ENCODE data around the gene YWHAG.
"Not testable (repeated sequence)": the region's sequence is repeated elsewhere in the genome, so short reads cannot be mapped to it uniquely, and the experiment has no call there.

YWHAG gene

GRCh38 chr7:76346778-76347177 lies 12.0 kb downstream of the YWHAG start:
- DNase-seq (ENCODE audit: low spot score) = no peak

DNA sequence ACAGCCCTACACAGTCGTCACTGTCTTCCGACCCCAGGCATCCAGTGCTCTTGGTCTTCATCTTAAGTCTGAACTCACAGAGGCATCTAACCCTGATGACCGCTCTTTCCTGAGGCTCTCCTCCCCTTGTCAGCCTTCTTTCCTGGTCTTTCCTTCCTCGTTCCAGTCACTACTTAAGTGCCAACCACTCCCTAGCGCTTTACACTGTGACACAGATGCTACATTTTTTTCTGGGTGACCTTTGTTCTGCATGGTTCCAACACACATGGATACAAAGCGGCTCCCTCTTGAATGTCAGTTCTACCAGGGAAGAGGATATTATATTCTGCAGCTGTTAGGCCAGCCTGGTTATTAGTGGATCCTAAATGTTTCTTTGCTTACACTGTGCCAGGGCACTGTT lies 12.7 kb downstream of the YWHAG start:
- DNase-seq (ENCODE audit: low spot score) = no peak

DNA sequence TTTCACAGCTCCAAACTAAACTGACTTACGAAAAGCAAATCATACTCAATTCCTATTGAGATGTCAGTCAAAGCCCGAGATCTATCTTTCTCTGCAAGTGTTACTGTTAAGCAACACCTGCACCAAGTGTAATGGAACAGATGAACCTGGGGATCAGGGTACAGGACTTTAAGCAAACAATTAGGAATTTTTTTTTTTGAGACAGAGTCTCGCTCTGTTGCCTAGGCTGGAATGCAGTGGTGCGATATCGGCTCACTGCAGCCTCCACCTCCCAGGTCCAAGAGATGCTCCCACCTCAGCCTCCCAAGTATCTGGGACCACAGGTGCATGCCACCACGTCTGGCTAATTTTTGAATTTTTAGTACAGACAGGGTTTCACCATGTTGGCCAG lies 14.9 kb downstream of the YWHAG start:
- DNase-seq (ENCODE audit: low spot score) = no peak

DNA sequence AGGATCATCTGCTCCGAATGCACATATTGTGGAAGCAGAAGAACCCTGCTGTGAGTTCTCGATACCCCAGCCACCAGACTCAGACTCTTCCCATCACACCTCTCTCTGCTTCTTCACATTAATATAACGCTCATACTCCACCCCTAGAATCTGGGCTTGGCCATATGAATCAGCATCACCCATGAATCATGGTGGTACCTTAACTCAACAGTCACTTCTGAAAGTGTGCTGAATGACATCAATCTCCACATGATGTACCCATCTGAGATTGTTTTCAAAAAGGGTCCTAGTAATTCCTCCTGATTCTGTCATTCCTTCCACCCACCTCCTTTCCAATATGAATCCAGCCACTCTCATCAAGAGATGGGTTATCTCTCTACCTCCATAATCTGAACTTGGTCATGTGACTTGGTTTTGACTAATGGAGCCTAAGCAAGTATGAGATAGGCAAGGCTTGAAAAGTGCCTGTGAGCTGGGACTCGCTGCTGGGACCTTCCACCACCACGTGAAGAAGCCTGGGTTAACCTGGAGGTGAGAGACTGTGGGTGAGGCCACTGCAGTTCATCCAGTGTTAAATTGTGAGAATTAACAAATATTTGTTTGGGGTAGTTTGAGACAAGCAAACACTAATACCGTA lies 15.4 kb downstream of the YWHAG start:
- DNase-seq (ENCODE audit: low spot score) = no peak

DNA sequence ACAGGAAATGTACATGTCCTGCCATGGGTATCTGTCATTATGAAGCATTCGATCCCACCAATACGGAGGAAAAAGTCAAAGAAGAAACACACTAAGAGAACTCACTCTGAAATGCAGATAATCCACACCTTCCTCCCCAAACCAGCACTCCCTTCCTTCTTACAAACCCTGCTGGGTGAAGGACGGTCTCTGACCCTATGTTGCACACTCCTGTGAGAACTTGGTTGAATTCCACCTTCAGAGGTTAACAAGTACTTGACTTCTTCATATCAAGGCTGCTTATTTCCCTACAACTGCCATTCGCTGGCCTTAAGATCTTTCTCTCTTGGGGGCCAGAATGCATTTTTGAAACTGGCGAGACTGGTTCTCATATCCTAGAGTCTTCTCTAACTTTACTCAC lies 16.6 kb downstream of the YWHAG start:
- no peak for DNase-seq (ENCODE audit: low spot score)

DNA sequence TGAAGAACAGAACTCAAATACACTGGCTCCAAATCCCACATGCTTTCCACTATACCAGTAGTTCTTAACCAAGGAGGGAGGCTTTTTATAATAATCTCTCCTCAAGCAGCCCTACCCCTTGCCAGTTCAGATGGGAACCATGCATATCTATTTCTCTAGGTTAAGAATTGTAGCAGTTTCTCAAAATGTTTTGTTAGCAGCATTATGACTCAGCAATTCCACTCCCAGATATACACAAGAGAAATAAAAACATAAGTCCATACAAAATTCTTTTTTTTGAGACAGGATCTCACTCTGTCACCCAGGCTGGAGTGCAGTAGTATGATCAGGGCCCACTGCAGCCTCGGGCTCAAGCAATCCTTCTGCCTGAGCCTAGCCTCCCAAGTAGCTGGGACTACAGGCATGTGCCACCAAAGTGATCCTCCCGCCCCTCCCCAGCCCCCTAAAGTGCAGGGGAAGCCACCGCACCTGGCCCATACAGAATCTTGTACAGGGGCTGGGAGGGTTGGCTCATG lies 18.1 kb downstream of the YWHAG start:
- DNase-seq (ENCODE audit: low spot score) = no peak

- no peak for DNase-seq (ENCODE audit: low spot score)
Measured at GRCh38 chr7:76338298-76339084, 20.3 kb downstream of the YWHAG start.

DNA sequence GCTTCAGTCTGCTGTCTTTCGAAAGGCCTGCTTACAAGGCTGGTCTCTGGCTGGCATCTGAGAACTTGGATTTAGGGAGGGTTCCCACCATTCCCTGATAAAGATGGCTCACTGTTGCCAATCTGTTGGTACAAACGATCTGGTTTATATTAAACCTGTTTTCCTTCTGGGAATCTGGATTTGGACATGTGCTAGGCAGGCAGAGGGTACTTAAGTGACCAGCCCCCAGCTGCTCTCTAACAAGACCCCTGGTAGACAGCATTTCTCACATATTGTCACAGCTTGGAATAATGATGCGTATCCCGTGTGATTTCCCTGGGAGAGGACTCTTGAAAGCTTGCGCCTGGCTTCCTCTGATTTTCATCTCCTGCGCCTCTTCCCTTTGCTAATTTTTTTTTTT lies 21.6 kb downstream of the YWHAG start:
- DNase-seq (ENCODE audit: low spot score) = no peak

DNA sequence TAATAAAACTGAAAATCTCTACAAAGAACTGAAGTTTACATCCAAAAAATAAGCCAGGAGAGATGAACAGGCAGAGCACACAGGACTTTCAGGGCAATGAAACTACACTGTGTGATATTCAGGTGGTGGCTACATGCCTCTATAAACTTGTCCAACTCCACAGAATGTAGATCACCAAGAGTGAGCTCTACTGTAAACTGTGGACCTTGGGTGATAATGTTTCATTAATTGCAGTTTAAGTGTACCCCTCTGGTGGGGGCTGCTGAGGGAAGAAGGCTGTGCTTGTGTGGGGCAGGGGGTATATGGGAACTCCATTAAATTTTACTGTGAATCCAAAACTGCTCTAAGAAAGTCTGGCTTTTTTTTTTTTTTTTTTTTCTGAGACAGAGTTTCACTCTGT lies 22.7 kb downstream of the YWHAG start:
- DNase-seq (ENCODE audit: low spot score) = no peak

GRCh38 chr7:76335417-76335816 lies 23.4 kb downstream of the YWHAG start:
- not testable (repeated sequence) for DNase-seq (ENCODE audit: low spot score)

DNA sequence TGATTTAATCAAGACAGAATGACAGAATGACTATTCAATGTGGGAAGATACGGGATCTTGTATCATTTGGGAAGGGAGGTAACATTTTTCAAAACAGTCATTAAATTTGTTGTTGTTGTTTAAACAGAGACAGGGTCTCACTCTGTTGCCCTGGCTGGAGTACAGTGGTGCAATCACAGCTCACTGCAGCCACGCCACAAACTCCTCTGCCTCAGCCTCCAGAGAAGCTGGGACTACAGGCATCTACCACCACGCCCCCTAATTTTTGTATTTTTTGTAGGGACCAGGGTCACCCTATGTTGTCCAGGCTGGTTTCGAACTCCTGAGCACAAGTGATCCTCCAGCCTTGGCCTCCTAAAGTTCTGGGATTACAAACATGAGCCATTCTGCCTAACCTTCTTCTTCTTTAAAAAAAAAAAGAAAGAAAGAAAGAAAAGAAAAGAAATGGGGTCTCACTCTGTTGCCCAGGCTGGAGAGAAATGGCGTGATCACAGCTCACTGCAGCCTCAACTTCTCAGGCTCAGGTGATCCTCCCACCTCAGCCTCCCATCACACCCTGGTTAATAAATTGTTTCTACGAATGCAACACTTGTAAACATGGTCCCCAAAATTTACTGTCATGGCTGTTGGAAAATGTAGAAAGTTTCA lies 24.3 kb downstream of the YWHAG start:
- no peak for DNase-seq (ENCODE audit: low spot score)

- no peak for DNase-seq (ENCODE audit: low spot score)
Measured at GRCh38 chr7:76333511-76334101, 25.2 kb downstream of the YWHAG start.

DNA sequence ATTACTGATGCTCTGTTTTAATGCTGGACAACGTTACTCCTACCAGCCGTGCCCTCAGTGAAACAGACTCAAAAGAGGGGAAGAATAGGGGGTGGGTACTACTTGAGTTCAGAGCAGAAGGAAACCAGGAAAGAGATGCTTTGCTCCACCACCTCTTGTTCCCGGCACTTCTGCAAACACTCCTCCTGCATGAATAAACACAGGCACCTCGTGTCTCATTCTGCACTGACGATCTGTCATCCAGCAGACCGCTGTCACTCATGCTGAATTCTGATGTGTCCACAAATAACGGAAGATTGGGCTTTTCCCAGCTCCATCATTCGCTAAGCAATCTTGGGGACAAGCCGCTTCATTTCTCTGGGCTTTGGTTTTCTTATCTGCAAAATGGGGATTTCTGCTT lies 26.7 kb downstream of the YWHAG start:
- no peak for DNase-seq (ENCODE audit: low spot score)

DNA sequence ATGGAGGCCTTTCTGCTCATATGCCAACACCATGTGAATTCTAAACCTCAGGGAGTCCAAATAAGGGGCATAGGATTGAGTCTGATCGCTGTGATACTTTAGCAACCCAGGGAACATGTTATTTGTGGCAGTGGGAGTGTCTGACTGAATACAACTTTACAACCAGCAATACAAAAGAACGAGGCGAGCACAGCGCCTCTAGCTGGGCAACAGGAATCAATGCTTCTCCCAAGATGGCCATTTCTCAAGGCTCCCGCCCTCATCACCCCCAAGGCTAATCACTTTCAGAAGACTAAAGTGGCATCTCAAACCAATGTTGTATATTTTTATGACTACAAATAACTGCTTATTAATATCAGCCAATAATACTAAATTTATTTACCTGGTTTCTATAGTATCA lies 28.1 kb downstream of the YWHAG start:
- DNase-seq (ENCODE audit: low spot score) = no peak

DNA sequence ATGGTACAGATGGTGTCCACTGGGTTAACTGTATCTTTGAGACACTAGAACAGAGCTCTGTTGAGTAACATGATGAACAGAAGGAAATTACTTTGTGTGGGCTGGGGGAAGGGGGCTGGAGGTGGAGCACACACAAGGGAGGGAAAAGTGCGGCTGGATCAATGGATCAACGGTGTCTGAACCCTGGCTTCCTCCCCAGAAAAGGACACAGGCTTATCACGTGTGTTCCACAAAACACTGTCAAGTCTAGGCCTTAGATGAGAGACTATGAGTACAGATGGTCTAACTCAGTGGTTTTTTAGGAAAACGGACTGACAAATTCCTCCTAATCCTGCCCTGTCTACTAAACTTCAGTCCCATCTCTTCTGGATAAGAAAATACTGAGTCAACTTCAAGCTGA lies 28.5 kb downstream of the YWHAG start:
- DNase-seq (ENCODE audit: low spot score) = no peak

- DNase-seq (ENCODE audit: low spot score) = no peak
Measured at GRCh38 chr7:76329479-76329878, 29.3 kb downstream of the YWHAG start.

- DNase-seq (ENCODE audit: low spot score) = no peak
Measured at GRCh38 chr7:76328389-76328788, 30.4 kb downstream of the YWHAG start.

- no peak for DNase-seq (ENCODE audit: low spot score)
Measured at GRCh38 chr7:76327610-76328009, 31.2 kb downstream of the YWHAG start.

GRCh38 chr7:76326646-76327233 lies 32.1 kb downstream of the YWHAG start:
- no peak for DNase-seq (ENCODE audit: low spot score)

GRCh38 chr7:76325811-76326210 lies 33.0 kb downstream of the YWHAG start:
- no peak for DNase-seq (ENCODE audit: low spot score)

DNA sequence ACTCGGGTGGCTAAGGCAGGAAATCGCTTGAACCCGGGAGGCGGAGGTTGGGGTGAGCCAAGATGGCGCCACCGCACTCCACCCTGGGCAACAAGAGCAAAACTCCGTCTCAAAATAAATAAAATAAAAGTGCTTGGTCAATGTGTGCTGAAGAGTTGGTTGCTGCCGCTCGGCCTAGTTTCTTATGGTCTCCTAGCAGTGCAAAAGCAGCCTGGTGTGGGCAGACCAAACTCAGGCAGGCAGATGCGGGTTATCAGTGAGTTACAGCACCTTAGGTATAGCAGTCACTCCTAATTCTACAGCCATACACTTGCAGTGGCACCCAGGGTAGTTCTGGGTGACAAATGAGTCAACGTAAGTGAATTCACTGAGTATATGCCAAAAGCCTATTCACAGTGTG lies 33.7 kb downstream of the YWHAG start:
- DNase-seq (ENCODE audit: low spot score) = no peak
